ENCODE results near the gene SDF2.

DNA sequence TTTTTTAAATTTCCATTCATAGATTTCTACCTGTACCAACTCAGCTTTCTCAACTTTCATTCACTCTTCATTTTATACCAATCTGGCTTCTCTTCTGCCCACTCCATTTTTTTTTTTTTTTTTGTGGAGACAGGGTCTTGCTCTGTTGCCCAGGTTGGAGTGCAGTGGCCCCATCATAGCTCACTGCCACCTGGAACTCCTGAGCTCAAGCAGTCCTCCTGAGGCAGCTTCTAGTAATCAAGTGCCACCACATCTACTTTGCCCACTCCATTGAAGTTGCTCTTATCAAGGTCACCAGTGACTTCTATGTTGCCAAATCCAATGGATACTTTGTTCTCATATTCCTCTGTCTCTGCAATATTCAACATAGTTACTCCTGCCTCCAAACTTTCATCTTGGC, 2.0 kb upstream of the SDF2 start:
- no peak for TF ChIP-seq GTF2F1 (IDR thresholded peaks at IDR 0.05; ENCODE audit: low read depth, low read length)
- TF ChIP-seq GABPB1 (CRISPR knock-in tag; IDR thresholded peaks at IDR 0.05), result no peak
- TF ChIP-seq OTX1 (CRISPR knock-in tag; IDR thresholded peaks at IDR 0.05), result no peak
- TF ChIP-seq, protein P1, sequence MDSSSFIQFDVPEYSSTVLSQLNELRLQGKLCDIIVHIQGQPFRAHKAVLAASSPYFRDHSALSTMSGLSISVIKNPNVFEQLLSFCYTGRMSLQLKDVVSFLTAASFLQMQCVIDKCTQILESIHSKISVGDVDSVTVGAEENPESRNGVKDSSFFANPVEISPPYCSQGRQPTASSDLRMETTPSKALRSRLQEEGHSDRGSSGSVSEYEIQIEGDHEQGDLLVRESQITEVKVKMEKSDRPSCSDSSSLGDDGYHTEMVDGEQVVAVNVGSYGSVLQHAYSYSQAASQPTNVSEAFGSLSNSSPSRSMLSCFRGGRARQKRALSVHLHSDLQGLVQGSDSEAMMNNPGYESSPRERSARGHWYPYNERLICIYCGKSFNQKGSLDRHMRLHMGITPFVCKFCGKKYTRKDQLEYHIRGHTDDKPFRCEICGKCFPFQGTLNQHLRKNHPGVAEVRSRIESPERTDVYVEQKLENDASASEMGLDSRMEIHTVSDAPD (CRISPR knock-in tag; IDR thresholded peaks at IDR 0.05), result no peak
- TF ChIP-seq EZH2 (IDR thresholded peaks at IDR 0.05; ENCODE audit: borderline replicate concordance, low read depth, low read length), result no peak
- TF ChIP-seq, protein P2, sequence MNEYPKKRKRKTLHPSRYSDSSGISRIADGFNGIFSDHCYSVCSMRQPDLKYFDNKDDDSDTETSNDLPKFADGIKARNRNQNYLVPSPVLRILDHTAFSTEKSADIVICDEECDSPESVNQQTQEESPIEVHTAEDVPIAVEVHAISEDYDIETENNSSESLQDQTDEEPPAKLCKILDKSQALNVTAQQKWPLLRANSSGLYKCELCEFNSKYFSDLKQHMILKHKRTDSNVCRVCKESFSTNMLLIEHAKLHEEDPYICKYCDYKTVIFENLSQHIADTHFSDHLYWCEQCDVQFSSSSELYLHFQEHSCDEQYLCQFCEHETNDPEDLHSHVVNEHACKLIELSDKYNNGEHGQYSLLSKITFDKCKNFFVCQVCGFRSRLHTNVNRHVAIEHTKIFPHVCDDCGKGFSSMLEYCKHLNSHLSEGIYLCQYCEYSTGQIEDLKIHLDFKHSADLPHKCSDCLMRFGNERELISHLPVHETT (CRISPR knock-in tag; conservative IDR thresholded peaks at IDR 0.05 in 1 of 2, IDR thresholded peaks at IDR 0.05 in 1 of 2), result no peak
- no peak for TF ChIP-seq MYNN (IDR thresholded peaks at IDR 0.05)
- TF ChIP-seq MYNN (CRISPR knock-in tag; IDR thresholded peaks at IDR 0.05), result no peak
- no peak for TF ChIP-seq ZKSCAN8 (CRISPR knock-in tag; IDR thresholded peaks at IDR 0.05)
- TF ChIP-seq NR2C2 (CRISPR knock-in tag; IDR thresholded peaks at IDR 0.05), result no peak
- no peak for TF ChIP-seq NR2C2 (tag; IDR thresholded peaks at IDR 0.05)
- no peak for TF ChIP-seq JUNB (CRISPR knock-in tag; conservative IDR thresholded peaks at IDR 0.05)
- TF ChIP-seq, protein P3, sequence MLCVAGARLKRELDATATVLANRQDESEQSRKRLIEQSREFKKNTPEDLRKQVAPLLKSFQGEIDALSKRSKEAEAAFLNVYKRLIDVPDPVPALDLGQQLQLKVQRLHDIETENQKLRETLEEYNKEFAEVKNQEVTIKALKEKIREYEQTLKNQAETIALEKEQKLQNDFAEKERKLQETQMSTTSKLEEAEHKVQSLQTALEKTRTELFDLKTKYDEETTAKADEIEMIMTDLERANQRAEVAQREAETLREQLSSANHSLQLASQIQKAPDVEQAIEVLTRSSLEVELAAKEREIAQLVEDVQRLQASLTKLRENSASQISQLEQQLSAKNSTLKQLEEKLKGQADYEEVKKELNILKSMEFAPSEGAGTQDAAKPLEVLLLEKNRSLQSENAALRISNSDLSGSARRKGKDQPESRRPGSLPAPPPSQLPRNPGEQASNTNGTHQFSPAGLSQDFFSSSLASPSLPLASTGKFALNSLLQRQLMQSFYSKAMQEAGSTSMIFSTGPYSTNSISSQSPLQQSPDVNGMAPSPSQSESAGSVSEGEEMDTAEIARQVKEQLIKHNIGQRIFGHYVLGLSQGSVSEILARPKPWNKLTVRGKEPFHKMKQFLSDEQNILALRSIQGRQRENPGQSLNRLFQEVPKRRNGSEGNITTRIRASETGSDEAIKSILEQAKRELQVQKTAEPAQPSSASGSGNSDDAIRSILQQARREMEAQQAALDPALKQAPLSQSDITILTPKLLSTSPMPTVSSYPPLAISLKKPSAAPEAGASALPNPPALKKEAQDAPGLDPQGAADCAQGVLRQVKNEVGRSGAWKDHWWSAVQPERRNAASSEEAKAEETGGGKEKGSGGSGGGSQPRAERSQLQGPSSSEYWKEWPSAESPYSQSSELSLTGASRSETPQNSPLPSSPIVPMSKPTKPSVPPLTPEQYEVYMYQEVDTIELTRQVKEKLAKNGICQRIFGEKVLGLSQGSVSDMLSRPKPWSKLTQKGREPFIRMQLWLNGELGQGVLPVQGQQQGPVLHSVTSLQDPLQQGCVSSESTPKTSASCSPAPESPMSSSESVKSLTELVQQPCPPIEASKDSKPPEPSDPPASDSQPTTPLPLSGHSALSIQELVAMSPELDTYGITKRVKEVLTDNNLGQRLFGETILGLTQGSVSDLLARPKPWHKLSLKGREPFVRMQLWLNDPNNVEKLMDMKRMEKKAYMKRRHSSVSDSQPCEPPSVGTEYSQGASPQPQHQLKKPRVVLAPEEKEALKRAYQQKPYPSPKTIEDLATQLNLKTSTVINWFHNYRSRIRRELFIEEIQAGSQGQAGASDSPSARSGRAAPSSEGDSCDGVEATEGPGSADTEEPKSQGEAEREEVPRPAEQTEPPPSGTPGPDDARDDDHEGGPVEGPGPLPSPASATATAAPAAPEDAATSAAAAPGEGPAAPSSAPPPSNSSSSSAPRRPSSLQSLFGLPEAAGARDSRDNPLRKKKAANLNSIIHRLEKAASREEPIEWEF (CRISPR knock-in tag; IDR thresholded peaks at IDR 0.05), result no peak
- TF ChIP-seq ZNF699 (CRISPR knock-in tag; IDR thresholded peaks at IDR 0.05; ENCODE audit: insufficient replicate concordance), result no peak
